VCaP (cell line): Measurements from ENCODE around the gene C10orf95.

Experiments
- H3K27ac ChIP-seq: fragments of 450-650 bp; 2 replicates; pipeline ENCODE4 v1.5.1; 2017
- CTCF ChIP-seq: fragments of 450-650 bp; conservative IDR thresholded peaks from 2 replicates; pipeline ENCODE4 v1.5.1; 2017; ENCODE audit warnings: mild to moderate bottlenecking, moderate library complexity

The C10orf95 gene

GRCh38 chr10:102451105-102451969, at the start of gene C10orf95:
Gene C10orf95 (minus strand): TSS chr10:102451543. CDS start chr10:102451093, 450 bp downstream.
- peak within 1 kb of the TSS; percentile 99 for H3K27ac ChIP-seq
- no peak for TF ChIP-seq CTCF

GRCh38 chr10:102500686-102501085, 49.3 kb upstream of the C10orf95 start:
- H3K27ac ChIP-seq = peak overlapping the region; percentile 90

DNA sequence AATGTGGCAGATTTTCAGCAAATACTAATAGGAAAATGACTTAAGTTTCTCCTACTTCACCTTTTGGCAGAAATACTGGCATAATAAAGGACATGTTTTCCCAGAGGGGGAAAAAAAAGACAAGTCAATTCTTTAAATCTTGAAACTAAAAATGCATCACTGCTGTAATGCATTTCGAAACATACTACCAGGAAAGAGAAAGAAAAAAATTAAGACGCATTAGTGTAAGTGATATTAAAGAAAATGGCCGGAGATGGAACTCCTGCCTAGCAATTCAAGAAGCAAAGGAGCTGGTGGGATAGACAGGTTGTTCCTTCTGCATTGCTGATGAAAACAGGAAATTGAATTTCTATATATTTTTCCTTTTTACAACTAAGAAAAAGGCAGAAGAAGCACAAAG, 48.0 kb upstream of the C10orf95 start:
- no peak for TF ChIP-seq CTCF
- H3K27ac ChIP-seq = peak overlapping the region; percentile 90

DNA sequence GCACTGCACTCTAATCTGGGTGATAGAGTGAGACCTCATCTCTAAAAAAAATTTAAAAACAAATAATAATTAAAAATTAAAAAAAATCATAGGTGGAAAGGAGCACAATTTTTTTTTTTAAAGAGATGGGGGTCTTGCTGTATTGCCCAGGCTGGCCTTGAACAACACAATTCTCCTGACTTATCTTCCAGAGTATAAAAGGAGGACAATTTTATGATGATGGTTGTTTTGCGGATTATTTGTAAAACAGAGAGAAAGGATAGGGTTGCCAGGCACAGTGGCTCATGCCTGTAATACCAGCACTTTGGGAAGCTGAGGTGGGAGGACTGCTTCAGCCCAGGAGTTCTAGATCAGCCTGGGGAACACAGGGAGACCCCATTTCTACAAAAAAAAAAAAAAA, 46.2 kb upstream of the C10orf95 start:
- no peak for TF ChIP-seq CTCF
- H3K27ac ChIP-seq = peak overlapping the region; percentile 90; the same call in 1 of the 2 replicates

- H3K27ac ChIP-seq = peak overlapping the region; percentile 15; the same call in 1 of the 2 replicates
- TF ChIP-seq CTCF = no peak
Observed at GRCh38 chr10:102493771-102494170, 42.4 kb upstream of the C10orf95 start.

GRCh38 chr10:102492983-102493382, 41.6 kb upstream of the C10orf95 start:
- H3K27ac ChIP-seq = peak overlapping the region; percentile 15; the same call in 1 of the 2 replicates
- TF ChIP-seq CTCF = no peak

DNA sequence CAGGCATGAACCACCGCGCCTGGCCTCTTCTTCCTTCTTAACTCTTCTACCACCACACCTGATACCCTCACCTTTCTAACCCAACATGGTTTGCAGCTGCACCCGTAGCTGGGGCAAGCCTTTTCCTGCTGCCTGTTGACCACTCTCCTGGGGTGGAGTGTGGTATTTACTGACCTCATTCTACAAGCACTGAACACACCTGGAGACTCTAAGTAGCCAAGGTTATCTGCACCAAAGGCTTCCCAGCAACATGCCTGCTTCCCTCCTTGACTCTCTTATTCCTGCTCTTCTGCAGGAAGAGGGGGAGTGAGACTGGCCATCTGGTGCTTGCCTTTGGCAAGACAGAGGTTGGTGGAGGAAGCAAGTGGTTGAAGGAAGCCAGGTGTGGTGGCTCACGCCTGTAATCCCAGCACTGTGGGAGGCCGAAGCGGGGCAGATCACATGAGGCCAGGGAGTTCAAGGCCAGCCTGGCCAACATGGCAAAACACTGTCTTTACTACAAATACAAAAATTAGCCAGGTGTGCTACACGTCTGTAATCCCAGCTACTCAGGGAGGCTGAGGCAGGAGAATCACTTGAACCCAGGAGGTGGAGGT, 41.1 kb upstream of the C10orf95 start:
- TF ChIP-seq CTCF = no peak

DNA sequence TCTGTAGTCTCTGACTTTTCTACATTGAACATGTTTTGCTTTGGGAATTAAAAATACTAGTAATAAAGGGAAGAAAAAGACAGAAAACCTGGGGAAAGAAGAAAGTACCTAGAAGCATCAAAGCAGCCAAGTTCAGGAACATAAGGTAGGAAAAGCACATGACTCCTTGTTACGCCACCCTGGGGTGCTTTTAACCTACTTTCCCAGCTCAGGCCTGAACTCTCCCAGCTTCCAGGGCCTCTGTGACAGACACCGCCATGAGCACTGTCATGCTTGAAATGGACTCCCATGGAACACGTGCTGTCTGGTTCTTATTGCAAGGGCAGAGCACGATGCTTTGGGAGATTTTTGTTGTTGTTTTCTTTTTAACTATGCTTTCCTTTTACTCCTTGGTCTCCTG, 39.8 kb upstream of the C10orf95 start:
- TF ChIP-seq CTCF = no peak
- no peak overlapping the region for H3K27ac ChIP-seq

More for the DNA sequence above, 41.1 kb upstream of the C10orf95 start:
- no peak overlapping the region for H3K27ac ChIP-seq
